Natural killer cell (primary cell): Measurements from ENCODE around the gene FAM107B. TPM values are rescaled to one million over a fixed set of nuclear protein-coding genes. Genes with fewer than 3 reads are reported as not detected.

ENCODE experiments used
- ATAC-seq, 3 donors: fragments of 150-1000 bp in 2 of 3; fragments of 200-7000 bp in 1 of 3; cut with Tn5 transposase; 1 replicate in 1 of 3; 2 replicates in 2 of 3; pipeline ENCODE4 v1.10.0; 2021; ENCODE audit warnings: mild to moderate bottlenecking in 2 of 3, moderate library complexity in 2 of 3
- DNase-seq, 2 donors: peaks; one replicate each; pipeline versions ENCODE4 v3.0.0 to v3.0.0-alpha.2; 2013 to 2021; ENCODE audit warnings: mixed read lengths in 1 of 2
- H3K27ac ChIP-seq: one replicate; pipeline ENCODE4 v1.5.1; 2013; ENCODE audit warnings: mild to moderate bottlenecking, low read length
- H3K27me3 ChIP-seq: one replicate; pipeline ENCODE4 v1.6.1; 2013; ENCODE audit warnings: low read length; ENCODE audit not compliant: control insufficient read depth, insufficient read depth
- H3K36me3 ChIP-seq: one replicate; pipeline ENCODE4 v1.6.1; 2013; ENCODE audit warnings: low read length; ENCODE audit not compliant: control insufficient read depth, insufficient read depth
- H3K4me1 ChIP-seq: one replicate; pipeline ENCODE4 v1.6.1; 2013; ENCODE audit warnings: low read length; ENCODE audit not compliant: control insufficient read depth, insufficient read depth
- H3K4me3 ChIP-seq: one replicate; pipeline ENCODE4 v1.5.1; 2013; ENCODE audit warnings: low read length
- H3K9me3 ChIP-seq: one replicate; pipeline ENCODE4 v1.6.1; 2013; ENCODE audit warnings: low read length; ENCODE audit not compliant: control insufficient read depth, insufficient read depth
- H3K27ac Mint-ChIP-seq, 2 donors: one replicate each; pipeline ENCODE4 v1.8.0; 2022; ENCODE audit warnings: mild to moderate bottlenecking in 2 of 2, mixed read lengths in 2 of 2, moderate library complexity in 1 of 2
- H3K27me3 Mint-ChIP-seq, 2 donors: one replicate each; pipeline ENCODE4 v1.8.0; 2022; ENCODE audit warnings: low read depth in 2 of 2, mixed read lengths in 2 of 2
- H3K36me3 Mint-ChIP-seq: one replicate; pipeline ENCODE4 v1.8.0; 2022; ENCODE audit warnings: mixed read lengths
- H3K4me1 Mint-ChIP-seq, 2 donors: one replicate each; pipeline ENCODE4 v1.8.0; 2022; ENCODE audit warnings: mixed read lengths in 2 of 2
- H3K4me3 Mint-ChIP-seq: one replicate; pipeline ENCODE4 v1.8.0; 2022; ENCODE audit warnings: mild to moderate bottlenecking, moderate library complexity, mixed read lengths
- H3K9me3 Mint-ChIP-seq, 2 donors: one replicate each; pipeline ENCODE4 v1.8.0; 2022; ENCODE audit warnings: mixed read lengths in 2 of 2
- CTCF ChIP-seq: fragments of 200-600 bp; IDR thresholded peaks from one replicate; pipeline ENCODE4 v1.8.0; 2022; ENCODE audit warnings: antibody characterized with exemption
- WGBS: methylation state at CpG from one replicate; pipeline ENCODE4 v1.1.7; 2013; ENCODE audit warnings: missing lambda C conversion rate; ENCODE audit not compliant: insufficient coverage; 5-methylcytosine and 5-hydroxymethylcytosine counted together
- intact Hi-C: fragments of 100-400 bp; cut with micrococcal nuclease; formaldehyde crosslinking; loops from one replicate; pipeline ENCODE4 v1.14.2; 2022
- total RNA-seq, 4 donors: library from RNA; stranded (reverse); fragments of 120-200 nt in 1 of 4; gene quantifications; one replicate each; pipeline versions ENCODE4 v1.2.3 to v1.2.4, GENCODE V29; 2013 to 2022

Gene FAM107B
- total RNA-seq, 3 donors from 2014 or later (not counting 1 experiment from before 2014, with no cell fraction given) = 165 to 226 (median 224) TPM

GRCh38 chr10:14468726-14469125, 306.0 kb downstream of the FAM107B start:
- H3K27ac ChIP-seq = no peak overlapping the region
- H3K27ac Mint-ChIP-seq = no peak overlapping the region
- H3K4me1 Mint-ChIP-seq = no peaks in the 10 kb centered on the region
- intact Hi-C loops = no loop called here
- H3K4me3 Mint-ChIP-seq = no peak overlapping the region
- H3K36me3 Mint-ChIP-seq = no peaks in the 10 kb centered on the region
- H3K9me3 Mint-ChIP-seq = no peaks in the 10 kb centered on the region
- 77% methylated on average over 3 of the region's 3 CpGs for WGBS
- no peaks in the 10 kb centered on the region for H3K4me1 ChIP-seq
- ATAC-seq (no peak), DNase-seq (no peak)
- H3K27me3 Mint-ChIP-seq = peaks cover 35 to 50% of the 10 kb centered on the region in 2 donors
- no peak for TF ChIP-seq CTCF
- H3K9me3 ChIP-seq = no peaks in the 10 kb centered on the region
- H3K36me3 ChIP-seq = no peaks in the 10 kb centered on the region
- no peak overlapping the region for H3K4me3 ChIP-seq
- H3K27me3 ChIP-seq = peaks cover 3% of the 10 kb centered on the region

Other genes with a start within 250 kb of the FAM107B start
- gene CDNF, start 63.1 kb upstream of the FAM107B start, total RNA-seq = 1 to 10 TPM; 1.8 to 2.2 (median 1.9) TPM
- 10 to 100 TPM; 18.9 to 25.6 (median 24.5) TPM for gene HSPA14, start 63.4 kb upstream of the FAM107B start, total RNA-seq
- 10 to 100 TPM; 19.6 to 25.1 (median 24.0) TPM for gene MSANTD7, start 63.4 kb upstream of the FAM107B start, total RNA-seq
- gene SUV39H2, start 104.0 kb upstream of the FAM107B start, total RNA-seq = 1 to 10 TPM; 3.8 to 5.4 (median 5.2) TPM
- 10 to 100 TPM; 21.7 to 31.3 (median 22.3) TPM for gene DCLRE1C, start 179.2 kb upstream of the FAM107B start, total RNA-seq
- gene MEIG1, start 184.5 kb upstream of the FAM107B start, total RNA-seq = not detected